Kidney (tissue), 14 donors: ENCODE measurements around the gene PLD1. TPM values are rescaled to one million over a fixed set of nuclear protein-coding genes. Genes with fewer than 3 reads are reported as not detected.
A peak's percentile ranks its signal among the peaks of the same experiment; 100 is the strongest.

Source experiments
- DNase-seq, 5 donors: peaks; one replicate each; pipeline ENCODE4 v3.0.0-alpha.2; 2013 to 2020
- FAIRE-seq: peaks from 2 replicates; lab custom pipeline; 2012; peaks lifted over from hg19 to GRCh38; lab: Jason Lieb, UNC
- H3K27ac ChIP-seq, 2 donors: one replicate each; pipeline ENCODE4 v1.7.0; 2013; ENCODE audit warnings: low read depth in 2 of 2, low read length in 2 of 2, inconsistent platforms in 1 of 2
- H3K27me3 ChIP-seq: one replicate; pipeline ENCODE4 v1.7.1; 2013; ENCODE audit warnings: low read length, inconsistent platforms; ENCODE audit not compliant: control insufficient read depth, insufficient read depth
- H3K36me3 ChIP-seq, 3 donors: one replicate each; pipeline versions ENCODE4 v1.7.0 to v1.7.1; 2013; ENCODE audit warnings: low read length in 3 of 3, control low read depth in 1 of 3, inconsistent platforms in 1 of 3; ENCODE audit not compliant: insufficient read depth in 3 of 3, control insufficient read depth in 2 of 3
- H3K4me1 ChIP-seq, 3 donors: one replicate each; pipeline versions ENCODE4 v1.7.0 to v1.7.1; 2013; ENCODE audit warnings: low read length in 3 of 3, inconsistent platforms in 1 of 3, low read depth in 1 of 3; ENCODE audit not compliant: control insufficient read depth in 2 of 3, insufficient read depth in 2 of 3
- H3K4me3 ChIP-seq, 3 donors: one replicate each; pipeline versions ENCODE4 v1.7.0 to v1.8.1; 2013; ENCODE audit warnings: low read length in 3 of 3, control low read depth in 1 of 3, inconsistent platforms in 1 of 3
- H3K9ac ChIP-seq, 3 donors: one replicate each; pipeline versions ENCODE4 v1.7.0 to v1.7.1; 2013; ENCODE audit warnings: low read length in 3 of 3, control low read depth in 1 of 3, inconsistent platforms in 1 of 3
- H3K9me3 ChIP-seq, 3 donors: one replicate each; pipeline versions ENCODE4 v1.7.0 to v1.7.1; 2013; ENCODE audit warnings: low read length in 3 of 3, control low read depth in 1 of 3, inconsistent platforms in 1 of 3; ENCODE audit not compliant: control insufficient read depth in 2 of 3, insufficient read depth in 1 of 3
- intact Hi-C: fragments of 100-400 bp; cut with DNase I; formaldehyde crosslinking; loops from one replicate; pipeline ENCODE4 v1.11.1; 2022
- polyA plus RNA-seq: library from polyadenylated mRNA; stranded (reverse); fragments of 350-450 nt; fragmentation: Illumina TruSeq; extraction: RNeasy Lipid Tissue Mini Kit (QIAGEN cat#74804); gene quantifications from one replicate; pipeline ENCODE4 v1.2.3, GENCODE V29; 2014; ENCODE audit warnings: low read depth, low replicate concordance; ENCODE audit not compliant: insufficient read depth
- total RNA-seq: library from RNA; stranded (reverse); fragmentation: NEBNext Ultra II Directional; extraction: Animal tissue kit (Norgen Biotek cat#: 25700); gene quantifications from one replicate; pipeline ENCODE4 v1.2.1, GENCODE V29; 2021
- TF ChIP-seq, protein P1 (sequence below): IDR thresholded peaks from 3 replicates; pipeline ENCODE4 v1.5.1; 2012; ENCODE audit warnings: mild to moderate bottlenecking, moderate library complexity, borderline replicate concordance; ENCODE audit not compliant: insufficient read depth; ENCODE audit errors: extremely low read depth
- donor health status: control.
- donor health status: control.
- donor health status: control.
- donor health status: control.
- donor health status: control.
- donor health status: DM: yes; HTN: yes; CAD: no.
- donor health status: Normal renal cell carcinoma (clear cell type).

PLD1 gene
- total and polyA plus RNA-seq, 2 donors from 2014 or later, result 11.2 to 24.3 TPM

DNA sequence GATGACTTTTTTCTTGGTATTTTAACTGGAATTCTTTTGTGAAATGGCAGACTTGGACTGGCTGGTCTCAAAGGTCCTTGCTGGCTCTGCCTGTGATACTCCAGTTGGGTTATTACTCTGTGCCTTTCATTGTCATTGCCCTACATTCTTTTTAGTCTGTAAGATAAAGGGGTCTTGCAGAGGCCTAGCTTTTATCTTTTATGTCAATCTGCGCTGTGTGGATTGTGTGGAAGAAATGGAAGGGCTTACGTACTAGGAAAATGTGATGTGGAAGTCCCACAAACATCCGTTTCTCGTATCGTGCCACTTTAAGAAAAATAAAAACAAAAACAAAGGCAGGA is 24.1 kb upstream of the PLD1 start:
- DNase-seq, result no peak
- Histone ChIP-seq H3K27ac (no peak overlapping the region), H3K27me3 (no peaks in the 10 kb centered on the region), H3K36me3 (no peaks in the 10 kb centered on the region), H3K9ac (no peak overlapping the region), H3K4me1 (peaks cover 0 to 3% (median 0%) of the 10 kb centered on the region in 3 donors), H3K9me3 (no peaks in the 10 kb centered on the region), H3K4me3 (no peak overlapping the region)
- intact Hi-C loops, result no loop called here
- no peak for FAIRE-seq
- TF ChIP-seq, protein P1, sequence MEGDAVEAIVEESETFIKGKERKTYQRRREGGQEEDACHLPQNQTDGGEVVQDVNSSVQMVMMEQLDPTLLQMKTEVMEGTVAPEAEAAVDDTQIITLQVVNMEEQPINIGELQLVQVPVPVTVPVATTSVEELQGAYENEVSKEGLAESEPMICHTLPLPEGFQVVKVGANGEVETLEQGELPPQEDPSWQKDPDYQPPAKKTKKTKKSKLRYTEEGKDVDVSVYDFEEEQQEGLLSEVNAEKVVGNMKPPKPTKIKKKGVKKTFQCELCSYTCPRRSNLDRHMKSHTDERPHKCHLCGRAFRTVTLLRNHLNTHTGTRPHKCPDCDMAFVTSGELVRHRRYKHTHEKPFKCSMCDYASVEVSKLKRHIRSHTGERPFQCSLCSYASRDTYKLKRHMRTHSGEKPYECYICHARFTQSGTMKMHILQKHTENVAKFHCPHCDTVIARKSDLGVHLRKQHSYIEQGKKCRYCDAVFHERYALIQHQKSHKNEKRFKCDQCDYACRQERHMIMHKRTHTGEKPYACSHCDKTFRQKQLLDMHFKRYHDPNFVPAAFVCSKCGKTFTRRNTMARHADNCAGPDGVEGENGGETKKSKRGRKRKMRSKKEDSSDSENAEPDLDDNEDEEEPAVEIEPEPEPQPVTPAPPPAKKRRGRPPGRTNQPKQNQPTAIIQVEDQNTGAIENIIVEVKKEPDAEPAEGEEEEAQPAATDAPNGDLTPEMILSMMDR, result no peak

DNA sequence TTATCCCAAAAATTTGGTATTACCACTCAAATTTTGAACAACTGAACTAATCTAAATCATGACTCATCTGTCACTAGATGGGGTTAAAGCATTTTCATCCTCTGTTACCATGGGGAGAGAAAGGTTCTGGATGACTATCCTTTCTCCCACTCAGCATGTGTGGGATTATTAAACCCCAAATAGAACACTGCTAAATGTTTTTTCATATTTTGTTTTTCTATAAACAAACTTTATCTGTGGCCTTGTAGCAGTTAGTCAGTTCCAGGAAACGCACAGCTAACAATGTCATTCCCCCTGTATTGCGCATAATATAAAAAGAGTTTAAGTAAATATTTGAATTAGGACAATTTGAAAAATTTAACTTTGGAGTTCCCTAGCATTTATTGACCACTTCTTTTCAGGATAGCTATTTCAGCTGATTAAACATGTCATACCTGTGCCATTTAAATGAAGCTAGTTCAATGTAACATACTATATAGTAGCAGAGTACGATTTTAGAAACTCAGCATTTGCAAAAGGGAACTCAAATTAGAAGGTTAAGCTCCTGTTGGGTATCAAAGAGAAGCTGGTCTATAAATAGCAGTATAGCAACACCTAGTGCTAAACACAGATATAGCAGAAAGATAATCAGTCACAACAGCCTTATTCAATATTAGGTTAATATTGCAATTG is 23.6 kb upstream of the PLD1 start:
- intact Hi-C loops, result no loop called here
- H3K27ac ChIP-seq, result no peak overlapping the region
- no peaks in the 10 kb centered on the region for H3K27me3 ChIP-seq
- H3K4me3 ChIP-seq, result no peak overlapping the region
- no peak overlapping the region for H3K9ac ChIP-seq
- FAIRE-seq (no peak), DNase-seq (no peak)
- H3K36me3 ChIP-seq, result no peaks in the 10 kb centered on the region
- TF ChIP-seq, protein P1, result peak; percentile 30
- no peaks in the 10 kb centered on the region for H3K9me3 ChIP-seq
- peaks cover 0 to 3% (median 1%) of the 10 kb centered on the region in 3 donors for H3K4me1 ChIP-seq

DNA sequence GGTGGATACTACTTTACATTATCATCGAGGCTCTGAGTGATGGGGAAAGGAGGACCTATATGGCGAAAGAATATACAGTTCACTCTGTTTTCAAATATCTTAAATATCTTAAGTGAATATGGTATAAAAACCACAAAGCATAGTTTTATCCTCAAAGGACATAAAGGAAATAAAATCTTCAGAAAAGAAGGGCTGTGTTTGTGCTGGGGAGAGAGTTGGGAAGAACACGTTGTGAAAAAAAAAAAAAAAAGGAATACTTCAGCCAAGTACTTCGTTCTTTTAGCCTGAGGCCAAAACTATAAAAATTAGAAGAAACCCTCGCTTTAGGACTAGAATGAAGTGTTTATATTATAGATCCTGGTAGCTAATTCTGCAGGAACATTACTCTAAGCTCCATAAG is 22.7 kb upstream of the PLD1 start:
- Histone ChIP-seq H3K36me3 (no peaks in the 10 kb centered on the region), H3K4me3 (no peak overlapping the region), H3K9me3 (no peaks in the 10 kb centered on the region), H3K4me1 (peaks cover 0 to 2% (median 0%) of the 10 kb centered on the region in 3 donors), H3K9ac (no peak overlapping the region), H3K27me3 (no peaks in the 10 kb centered on the region), H3K27ac (no peak overlapping the region)
- TF ChIP-seq, protein P1, result no peak
- intact Hi-C loops, result no loop called here
- DNase-seq (no peak), FAIRE-seq (no peak)

DNA sequence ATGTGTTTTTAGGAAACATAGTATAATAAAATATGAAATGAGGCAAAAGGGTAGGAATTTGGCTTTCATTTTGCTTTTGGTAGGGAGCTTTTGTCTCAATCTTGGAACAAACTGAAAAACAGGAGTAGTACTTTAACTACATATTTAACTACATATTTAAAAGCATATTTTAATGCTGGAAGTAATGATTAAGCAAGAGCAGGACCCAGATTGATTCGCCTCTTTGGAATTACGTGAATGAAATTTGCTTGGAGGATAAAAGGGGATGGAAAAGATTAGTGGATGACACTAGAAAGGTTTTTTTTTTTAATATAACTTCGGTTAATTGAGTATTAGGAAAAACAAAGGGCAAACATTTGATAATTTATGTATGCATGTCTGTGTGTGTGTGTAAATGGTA is 21.7 kb upstream of the PLD1 start:
- peaks cover 0 to 2% (median 0%) of the 10 kb centered on the region in 3 donors for H3K4me1 ChIP-seq
- H3K9ac ChIP-seq, result no peak overlapping the region
- intact Hi-C loops, result no loop called here
- no peaks in the 10 kb centered on the region for H3K9me3 ChIP-seq
- H3K36me3 ChIP-seq, result no peaks in the 10 kb centered on the region
- H3K27ac ChIP-seq, result no peak overlapping the region
- no peak overlapping the region for H3K4me3 ChIP-seq
- FAIRE-seq (no peak), DNase-seq (no peak)
- no peaks in the 10 kb centered on the region for H3K27me3 ChIP-seq
- TF ChIP-seq, protein P1, result no peak
